HG03097 (cell line): ENCODE results near the gene NCAPD3.

Source experiments
- ATAC-seq: cut with Tn5 transposase; IDR thresholded peaks from one replicate; pipeline ENCODE4 v1.9.1; 2021; ENCODE audit not compliant: unreplicated experiment, low FRiP score

The NCAPD3 gene

DNA sequence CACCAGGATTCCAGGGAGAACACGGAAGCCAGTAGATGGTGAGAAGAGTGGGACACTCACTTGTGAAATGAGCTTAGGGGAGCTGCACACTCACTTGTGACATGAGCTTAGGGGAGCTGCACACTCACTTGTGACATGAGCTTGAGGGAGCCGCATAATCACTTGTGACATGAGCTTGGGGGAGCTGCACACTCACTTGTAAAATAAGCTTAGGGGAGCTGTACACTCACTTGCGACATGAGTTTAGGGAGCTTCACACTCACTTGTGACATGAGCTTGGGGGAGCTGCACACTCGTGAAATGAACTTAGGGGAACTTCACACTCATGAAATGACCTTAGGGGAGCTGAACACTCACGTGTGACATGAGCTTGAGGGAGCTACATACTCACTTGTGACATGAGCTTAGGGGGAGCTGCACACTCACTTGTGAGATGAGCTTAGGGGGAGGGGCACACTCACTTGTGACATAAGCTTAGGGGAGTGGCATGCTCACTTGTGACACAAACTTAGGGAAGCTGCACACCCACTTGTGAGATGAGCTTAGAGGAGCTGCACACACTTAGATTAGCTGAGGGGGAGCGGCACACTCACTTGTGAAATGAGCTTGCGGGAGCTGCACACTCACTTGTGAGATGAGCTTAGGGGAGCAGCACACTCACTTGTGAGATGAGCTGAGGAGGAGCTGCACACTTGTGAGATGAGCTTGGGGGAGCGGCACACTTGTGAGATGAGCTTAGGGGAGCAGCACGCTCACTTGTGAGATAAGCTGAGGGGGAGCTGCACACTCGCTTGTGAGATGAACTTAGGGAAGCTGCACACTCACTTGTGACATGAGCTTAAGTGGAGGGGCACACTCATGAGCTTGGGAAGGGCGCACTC lies 59.0 kb downstream of the NCAPD3 start:
- no peak for ATAC-seq

DNA sequence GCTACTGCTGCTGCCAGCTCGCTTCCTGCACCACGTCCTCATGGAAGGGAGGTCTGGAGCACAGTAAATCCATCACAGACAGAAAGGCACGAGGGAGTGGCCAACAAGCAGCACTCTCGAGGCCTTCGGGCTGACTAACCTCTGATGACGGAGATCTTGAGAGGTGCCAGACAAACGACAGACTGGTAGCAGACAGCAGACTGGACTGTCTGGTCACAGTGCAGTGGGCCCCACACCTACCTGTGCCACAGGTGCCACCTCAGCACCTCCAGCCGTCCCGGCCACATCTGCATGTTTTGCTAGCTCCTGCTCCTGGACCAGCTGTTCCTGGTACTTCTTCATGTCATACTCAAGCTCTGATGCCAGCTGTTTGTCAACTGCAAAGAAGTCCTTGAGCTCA lies 64.1 kb downstream of the NCAPD3 start:
- ATAC-seq: no peak

DNA sequence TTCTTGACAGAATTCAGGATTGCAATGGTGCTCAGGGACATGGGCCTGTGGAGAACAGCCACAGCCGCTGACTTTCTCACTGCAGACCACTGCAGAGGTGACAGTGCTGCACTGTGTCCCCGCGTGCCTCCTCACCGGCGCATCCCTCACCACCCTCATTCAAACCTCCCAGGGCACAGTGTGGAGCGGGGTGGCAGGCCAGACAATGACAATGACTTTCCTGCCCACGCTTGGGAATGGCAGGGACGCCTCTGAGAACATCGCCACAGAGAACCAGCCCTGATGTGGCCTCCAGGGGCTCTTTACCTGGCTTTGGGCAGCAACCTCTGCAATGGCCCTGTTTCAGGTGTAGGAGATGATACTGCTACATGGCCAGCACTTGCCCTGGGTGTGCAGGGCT lies 65.7 kb downstream of the NCAPD3 start:
- ATAC-seq: no peak

DNA sequence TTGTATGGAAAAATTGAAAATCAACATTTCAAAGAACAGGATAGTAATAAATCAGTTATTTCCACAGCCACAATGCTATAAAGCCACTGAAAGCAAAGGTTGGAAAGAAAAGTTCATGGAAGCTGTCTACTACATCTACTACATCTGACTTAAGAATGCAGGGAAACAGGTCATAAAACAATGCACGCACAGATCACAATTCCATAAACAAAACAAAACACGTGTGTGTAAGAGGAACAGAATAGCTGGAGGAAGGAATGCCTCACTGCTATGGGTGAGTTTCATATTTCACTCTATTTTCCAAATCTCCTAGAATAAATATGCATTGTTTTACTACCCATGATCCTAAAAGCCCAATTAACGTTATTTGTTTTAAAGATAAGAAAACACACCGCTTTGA lies 66.3 kb downstream of the NCAPD3 start:
- no peak for ATAC-seq

DNA sequence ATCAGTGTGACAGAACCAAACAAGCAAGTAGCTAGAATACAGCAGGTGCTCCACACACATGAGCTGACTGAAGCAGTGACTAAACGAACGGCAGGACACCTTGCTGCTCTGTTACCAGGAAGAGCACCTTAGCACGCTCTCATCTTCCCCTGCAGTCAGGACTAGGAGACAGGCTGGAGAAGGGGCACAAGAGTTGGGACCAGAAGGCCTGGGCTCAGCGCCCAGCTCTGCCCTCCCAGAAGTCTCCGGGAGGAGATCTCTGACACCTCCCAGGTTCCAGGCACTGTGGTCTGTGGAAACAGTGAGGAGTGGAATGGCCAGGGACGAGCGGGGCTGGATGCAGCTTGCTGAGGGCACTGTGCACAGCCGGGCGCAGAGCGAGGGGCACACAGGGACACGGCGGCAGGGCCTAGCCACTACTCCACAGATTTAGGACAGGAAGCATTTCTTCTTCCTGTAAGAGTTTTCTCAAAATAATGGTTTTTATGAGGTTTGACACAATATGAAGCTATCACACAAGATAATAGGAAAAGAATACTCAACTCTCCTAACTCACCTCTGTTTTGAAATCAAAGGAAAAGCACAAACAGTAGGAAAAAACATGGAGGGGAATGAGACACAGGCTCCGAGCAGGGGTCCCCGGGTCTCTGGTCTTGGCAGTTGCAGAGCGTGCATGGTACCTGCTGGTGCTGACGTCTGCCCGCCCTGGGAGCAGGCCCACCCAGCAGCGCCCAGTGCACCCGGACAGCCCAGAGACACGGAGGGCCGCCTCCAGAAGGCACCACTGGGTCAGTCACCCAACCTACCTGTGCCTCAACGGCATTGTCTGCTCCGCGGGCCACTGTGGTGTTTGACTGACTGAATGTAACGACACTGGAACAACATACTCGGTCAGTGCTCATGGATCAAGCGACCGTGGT lies 67.6 kb downstream of the NCAPD3 start:
- no peak for ATAC-seq

DNA sequence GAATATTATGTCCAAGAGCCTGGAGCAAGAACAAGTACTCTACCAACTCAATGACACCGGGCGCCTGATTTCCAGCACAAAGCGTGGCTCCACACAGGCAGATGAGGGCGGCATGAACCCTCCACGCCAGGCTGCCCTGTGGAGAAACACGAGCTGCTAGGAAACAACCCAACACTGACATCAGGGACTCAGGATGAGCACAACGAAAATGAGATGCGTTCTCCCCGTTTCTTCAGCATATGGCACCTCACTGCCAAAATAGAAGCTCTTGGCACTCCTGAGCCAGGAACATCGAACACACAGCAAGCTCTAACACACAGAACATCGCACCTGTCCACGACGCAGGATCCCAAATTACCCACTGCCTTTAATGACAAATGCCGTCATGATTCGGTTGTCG lies 68.3 kb downstream of the NCAPD3 start:
- ATAC-seq: no peak

DNA sequence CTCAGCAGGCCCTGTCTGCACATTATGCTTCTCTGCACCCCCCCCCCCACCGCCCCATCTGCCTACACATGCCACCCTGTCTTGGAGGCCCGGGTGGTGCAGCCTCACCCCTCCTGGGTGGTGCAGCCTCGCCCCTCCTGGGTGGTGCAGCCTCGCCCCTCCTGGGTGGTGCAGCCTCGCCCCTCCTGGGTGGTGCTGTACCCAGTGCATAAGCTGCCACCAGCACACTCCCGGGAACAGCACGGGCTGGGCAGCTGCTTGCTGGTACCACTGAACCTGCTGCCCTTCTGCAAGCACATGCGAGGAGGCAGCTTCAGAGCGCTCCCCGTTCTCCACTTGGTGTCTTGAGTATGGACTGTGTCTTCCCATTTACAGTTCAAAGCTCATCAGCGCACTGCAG lies 69.3 kb downstream of the NCAPD3 start:
- ATAC-seq: no peak

DNA sequence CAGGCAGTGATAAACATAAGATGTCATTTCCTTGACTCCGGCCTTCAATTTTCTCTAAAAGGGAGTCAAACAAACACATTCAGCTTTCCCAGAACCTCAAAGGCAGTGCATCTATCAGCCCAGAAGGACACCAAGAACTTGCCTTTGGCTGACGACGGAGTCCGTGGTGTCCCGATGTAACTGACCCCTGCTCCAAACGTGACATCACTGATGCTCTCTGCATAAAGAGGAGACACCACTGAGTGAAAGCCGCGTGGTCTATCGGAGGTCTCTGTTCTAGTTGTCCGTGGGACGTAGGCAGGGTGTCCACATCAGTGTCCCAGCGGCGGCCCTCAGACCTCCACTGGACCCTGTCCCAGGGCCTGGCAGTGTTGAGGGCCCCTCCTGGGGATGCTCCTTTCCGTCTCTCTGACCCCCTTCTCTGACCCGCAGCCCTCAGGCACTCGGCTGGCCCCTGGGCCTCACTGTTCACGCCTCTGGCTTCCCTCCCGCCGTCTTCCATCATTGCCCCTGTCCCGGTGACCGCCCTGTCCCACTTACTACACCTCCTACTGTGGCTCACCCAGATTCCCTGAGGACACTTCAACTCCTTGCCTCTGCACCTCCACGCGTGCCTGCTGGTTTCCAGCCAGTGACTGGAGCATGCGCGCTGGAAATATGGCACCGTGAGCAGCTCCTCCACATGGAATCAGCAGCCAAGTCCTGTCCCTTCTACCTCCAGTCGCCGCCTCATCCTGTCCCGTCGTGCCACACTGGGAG lies 70.4 kb downstream of the NCAPD3 start:
- no peak for ATAC-seq

DNA sequence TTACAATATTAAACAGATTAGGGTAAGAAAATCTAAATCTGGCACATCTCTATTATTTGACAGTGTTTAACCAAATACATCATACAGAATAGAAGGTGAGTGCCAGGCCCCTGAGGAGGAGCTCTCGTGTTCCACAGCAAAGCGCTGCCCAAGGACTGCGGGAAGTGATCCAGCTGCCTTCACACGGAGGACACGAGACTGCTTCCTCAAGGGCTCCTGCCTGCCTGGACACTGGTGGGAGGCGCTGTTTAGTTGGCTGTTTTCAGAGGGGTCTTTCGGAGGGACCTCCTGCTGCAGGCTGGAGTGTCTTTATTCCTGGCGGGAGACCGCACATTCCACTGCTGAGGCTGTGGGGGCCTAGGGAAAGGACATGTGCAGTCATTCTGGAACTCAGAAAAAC lies 71.1 kb downstream of the NCAPD3 start:
- ATAC-seq: no peak

DNA sequence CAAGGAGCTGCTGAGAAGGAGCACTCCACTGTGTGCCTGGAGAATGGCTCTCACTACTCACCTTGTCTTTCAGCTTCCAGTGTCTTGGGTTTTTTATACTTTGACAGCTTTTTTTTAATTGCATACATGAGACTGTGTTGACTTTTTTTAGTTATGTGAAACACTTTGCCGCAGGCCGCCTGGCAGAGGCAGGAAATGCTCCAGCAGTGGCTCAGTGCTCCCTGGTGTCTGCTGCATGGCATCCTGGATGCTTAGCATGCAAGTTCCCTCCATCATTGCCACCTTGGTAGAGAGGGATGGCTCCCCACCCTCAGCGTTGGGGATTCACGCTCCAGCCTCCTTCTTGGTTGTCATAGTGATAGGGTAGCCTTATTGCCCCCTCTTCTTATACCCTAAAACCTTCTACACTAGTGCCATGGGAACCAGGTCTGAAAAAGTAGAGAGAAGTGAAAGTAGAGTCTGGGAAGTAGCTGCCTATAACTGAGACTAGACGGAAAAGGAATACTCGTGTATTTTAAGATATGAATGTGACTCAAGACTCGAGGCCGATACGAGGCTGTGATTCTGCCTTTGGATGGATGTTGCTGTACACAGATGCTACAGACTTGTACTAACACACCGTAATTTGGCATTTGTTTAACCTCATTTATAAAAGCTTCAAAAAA lies 72.6 kb downstream of the NCAPD3 start:
- no peak for ATAC-seq

DNA sequence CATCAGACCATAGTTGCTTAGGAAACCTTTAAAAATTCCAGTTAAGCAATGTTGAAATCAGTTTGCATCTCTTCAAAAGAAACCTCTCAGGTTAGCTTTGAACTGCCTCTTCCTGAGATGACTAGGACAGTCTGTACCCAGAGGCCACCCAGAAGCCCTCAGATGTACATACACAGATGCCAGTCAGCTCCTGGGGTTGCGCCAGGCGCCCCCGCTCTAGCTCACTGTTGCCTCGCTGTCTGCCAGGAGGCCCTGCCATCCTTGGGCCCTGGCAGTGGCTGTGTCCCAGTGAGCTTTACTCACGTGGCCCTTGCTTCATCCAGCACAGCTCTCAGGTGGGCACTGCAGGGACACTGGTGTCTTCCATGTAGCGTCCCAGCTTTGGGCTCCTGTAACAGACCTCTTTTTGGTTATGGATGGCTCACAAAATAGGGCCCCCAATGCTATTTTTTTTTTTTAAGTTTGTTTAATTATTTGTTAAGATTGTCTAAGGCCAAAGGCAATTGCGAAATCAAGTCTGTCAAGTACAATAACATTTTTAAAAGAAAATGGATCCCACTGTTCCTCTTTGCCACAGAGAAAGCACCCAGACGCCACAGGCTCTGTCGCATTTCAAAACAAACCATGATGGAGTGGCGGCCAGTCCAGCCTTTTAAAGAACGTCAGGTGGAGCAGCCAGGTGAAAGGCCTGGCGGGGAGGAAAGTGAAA lies 73.4 kb downstream of the NCAPD3 start:
- ATAC-seq: no peak

DNA sequence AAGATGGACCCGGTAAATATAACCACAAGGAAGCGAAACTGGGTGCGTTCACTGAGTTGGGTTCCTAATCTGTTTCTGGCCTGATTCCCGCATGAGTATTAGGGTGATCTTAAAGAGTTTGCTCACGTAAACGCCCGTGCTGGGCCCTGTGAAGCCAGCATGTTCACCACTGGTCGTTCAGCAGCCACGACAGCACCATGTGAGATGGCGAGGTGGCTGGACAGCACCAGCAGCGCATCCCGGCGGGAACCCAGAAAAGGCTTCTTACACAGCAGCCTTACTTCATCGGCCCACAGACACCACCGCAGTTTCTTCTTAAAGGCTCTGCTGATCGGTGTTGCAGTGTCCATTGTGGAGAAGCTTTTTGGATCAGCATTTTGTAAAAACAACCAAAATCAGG lies 74.4 kb downstream of the NCAPD3 start:
- no peak for ATAC-seq

DNA sequence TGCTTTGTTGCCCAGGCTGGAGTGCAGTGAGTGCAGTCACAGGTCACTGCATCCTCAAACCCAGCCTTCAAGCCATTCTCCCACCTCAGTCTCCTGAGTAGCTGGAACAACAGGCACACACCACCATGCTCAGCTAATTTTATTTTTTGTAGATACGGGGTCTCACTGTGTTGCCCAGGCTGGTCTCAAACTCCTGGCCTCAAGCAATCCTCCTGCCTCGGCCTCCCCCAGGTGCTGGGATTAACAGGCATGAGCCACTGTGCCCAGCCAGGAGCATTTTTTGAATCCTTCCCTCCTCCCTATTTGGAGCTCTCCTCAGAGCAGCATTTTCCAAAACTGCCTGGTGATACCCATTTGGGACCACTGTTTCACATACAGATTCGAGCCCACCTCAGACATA lies 77.2 kb downstream of the NCAPD3 start:
- ATAC-seq: no peak

DNA sequence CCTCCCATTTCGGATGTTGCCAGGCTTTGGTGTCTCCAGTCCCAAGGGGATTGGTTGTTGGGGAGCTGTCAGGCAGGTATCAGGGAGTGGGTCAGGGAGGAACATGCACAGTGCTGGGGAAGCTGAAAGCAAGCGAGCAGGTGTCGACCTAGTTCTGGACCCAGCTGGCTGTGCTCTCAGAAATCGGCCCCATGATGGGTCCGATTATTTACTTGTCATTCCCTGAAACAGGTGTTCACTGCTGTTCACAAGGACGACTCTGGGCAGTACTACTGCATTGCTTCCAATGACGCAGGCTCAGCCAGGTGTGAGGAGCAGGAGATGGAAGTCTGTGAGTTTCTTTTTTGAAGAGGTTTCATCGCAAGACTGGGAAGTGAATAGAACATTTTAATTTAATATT lies 78.1 kb downstream of the NCAPD3 start:
- ATAC-seq: no peak

DNA sequence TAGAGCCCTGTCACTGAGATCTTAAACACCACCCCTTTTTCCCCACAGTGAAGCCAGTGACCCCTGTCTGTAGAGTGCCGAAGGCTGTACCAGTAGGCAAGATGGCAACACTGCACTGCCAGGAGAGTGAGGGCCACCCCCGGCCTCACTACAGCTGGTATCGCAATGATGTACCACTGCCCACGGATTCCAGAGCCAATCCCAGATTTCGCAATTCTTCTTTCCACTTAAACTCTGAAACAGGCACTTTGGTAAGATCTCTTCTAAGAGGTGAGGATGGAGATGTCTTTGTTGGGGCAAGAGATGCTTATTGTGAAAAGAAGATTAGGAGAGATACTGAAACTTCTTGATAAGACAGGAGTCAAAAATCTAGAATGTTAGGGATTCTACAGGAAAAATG lies 79.0 kb downstream of the NCAPD3 start:
- no peak for ATAC-seq

DNA sequence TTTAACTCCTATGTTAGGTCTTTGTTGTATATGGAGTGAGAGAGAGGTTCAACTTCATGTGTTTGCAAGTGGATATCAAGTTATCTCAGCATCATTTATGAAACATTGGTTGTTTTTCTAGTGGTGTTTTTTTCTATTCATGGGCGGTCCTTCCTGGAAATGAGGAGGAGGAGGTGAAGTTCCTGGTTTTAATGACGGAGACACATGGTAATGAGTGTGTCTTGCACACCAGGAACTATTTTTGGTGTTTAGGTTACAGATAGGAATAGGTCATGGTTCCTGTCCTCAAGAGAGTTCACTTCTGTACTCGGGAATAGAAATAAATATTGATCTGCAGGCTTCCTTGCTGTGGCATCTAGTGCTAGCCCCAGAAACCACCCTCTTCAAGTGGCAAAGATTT lies 80.0 kb downstream of the NCAPD3 start:
- ATAC-seq: no peak

DNA sequence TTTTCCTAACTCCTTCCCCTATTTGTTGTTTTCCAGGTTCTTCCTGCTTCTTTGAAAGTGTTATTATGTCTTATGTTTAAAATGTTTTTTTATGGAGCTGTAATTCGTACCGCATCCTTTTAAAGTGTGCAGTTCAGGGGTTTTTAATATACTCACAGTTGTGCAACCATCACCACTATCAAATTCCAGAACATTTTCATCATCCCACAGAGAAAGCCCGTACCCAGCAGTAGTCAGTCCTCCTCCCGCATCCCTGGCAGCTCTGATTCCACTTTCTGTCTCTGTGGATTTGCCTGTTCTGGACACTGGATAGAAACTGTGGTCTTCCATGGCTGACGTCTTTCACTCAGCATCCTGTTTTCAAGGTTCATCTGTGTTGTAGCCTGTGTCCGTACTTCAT lies 81.2 kb downstream of the NCAPD3 start:
- ATAC-seq: no peak

DNA sequence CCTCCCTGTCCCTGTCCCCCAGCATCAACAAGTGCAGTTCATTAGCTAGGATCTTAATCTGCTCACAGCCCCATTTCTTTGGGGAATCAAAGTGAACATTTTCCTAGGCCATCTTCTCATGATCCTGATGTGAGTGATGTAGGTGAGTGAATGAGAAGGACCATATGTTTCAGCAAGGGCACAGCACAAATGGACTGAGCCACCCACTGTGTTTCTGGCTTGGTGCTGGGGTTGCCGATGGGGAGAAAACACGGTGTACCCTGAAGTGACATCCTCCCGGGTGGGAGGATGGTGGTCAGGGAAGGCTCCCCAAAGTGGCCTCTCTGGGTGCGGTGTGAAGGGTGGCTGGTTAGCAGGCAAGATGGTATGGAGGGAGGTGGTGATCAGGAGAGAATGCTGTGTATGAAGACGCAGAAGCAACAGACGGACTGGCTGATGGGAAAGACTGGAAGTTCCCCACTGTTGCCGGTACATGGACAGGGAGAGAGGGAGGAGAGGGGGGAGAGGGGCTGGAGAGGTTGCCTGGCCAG lies 82.7 kb downstream of the NCAPD3 start:
- ATAC-seq: no peak

DNA sequence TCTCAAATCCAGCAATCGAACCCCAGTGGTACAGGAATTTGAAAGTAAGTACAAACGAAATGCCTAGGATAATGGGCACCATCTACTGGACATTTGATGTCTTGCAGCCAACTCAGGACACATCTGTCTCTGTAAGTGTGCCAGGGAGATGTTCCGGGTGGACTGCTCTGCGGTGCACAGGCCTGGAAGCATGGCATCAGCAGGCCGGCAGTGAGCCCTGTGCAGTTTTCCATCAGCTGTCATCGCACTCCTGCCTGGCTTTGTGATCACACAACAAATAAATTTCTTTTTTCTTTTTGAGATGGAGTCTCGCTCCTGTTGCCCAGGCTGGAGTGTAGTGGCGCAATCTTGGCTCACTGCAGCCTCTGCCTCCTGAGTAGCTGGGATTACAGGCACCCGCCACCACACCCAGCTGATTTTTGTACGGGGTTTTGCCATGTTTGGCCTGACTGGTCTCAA lies 83.9 kb downstream of the NCAPD3 start:
- ATAC-seq: peak; percentile 81
